ENCODE data around the gene DELE1.
A peak's percentile ranks its signal among the peaks of the same experiment; 100 is the strongest.

The DELE1 gene

GRCh38 chr5:141876628-141877355, 46.9 kb upstream of the DELE1 start:
- H3K4me3 ChIP-seq (ENCODE audit: low read depth, low read length) = no peak overlapping the region
- POLR2A ChIA-PET = no interaction called here

GRCh38 chr5:141877356-141878185, 46.1 kb upstream of the DELE1 start:
- ChIA-PET CTCF (interaction anchor here (0.8 to 12.8 kb wide), 39 partner anchors 9 to 285 kb away, joined by 3 to 567 read pairs (median 9); partner anchors contain the start of genes DELE1, PCDH12 and RNF14), POLR2A (no interaction called here)
- no peak for TF ChIP-seq CTCF (IDR thresholded peaks at IDR 0.05; ENCODE audit: insufficient read depth, low read length, missing control alignments)
- no peak for DNase-seq (ENCODE audit: low read depth, low spot score)
- peak overlapping the region; percentile 44 for H3K4me3 ChIP-seq (ENCODE audit: low read depth, low read length)

More at GRCh38 chr5:141876628-141877355, 46.9 kb upstream of the DELE1 start:
- DNase-seq (ENCODE audit: low read depth, low spot score) = no peak
- no peak for TF ChIP-seq CTCF (IDR thresholded peaks at IDR 0.05; ENCODE audit: insufficient read depth, low read length, missing control alignments)
- CTCF ChIA-PET = interaction anchor here (0.5 to 12.8 kb wide), 7 partner anchors 9 to 180 kb away, joined by 3 to 567 read pairs (median 24); no protein-coding TSS in a partner anchor

GRCh38 chr5:141878186-141878710, 45.4 kb upstream of the DELE1 start, which contains the start of gene PCDH1:
Gene PCDH1 (minus strand): TSS chr5:141878410. CDS start chr5:141878262, 148 bp downstream.
- TF ChIP-seq CTCF (IDR thresholded peaks at IDR 0.05; ENCODE audit: insufficient read depth, low read length, missing control alignments) = no peak
- ChIA-PET CTCF (interaction anchor here (0.7 to 12.8 kb wide), 53 partner anchors 7 to 286 kb away, joined by 3 to 567 read pairs (median 7); partner anchors contain the start of genes DELE1, DIAPH1, PCDH12 and RNF14), POLR2A (no interaction called here)
- H3K4me3 ChIP-seq (ENCODE audit: low read depth, low read length) = peak within 1 kb of the TSS; percentile 44
- no peak for DNase-seq (ENCODE audit: low read depth, low spot score)

- TF ChIP-seq CTCF (IDR thresholded peaks at IDR 0.05; ENCODE audit: insufficient read depth, low read length, missing control alignments) = peak; percentile 97
- ChIA-PET POLR2A (interaction anchor here (0.6 to 1.1 kb wide), 2 partner anchors 30 to 91 kb away, joined by 3 read pairs; no protein-coding TSS in a partner anchor), CTCF (interaction anchor here (0.6 to 12.8 kb wide), 70 partner anchors 8 to 287 kb away, joined by 3 to 567 read pairs (median 5); partner anchors contain the start of genes ARAP3, DELE1, DIAPH1 and PCDH12)
- H3K4me3 ChIP-seq (ENCODE audit: low read depth, low read length) = peak overlapping the region; percentile 19
- DNase-seq (ENCODE audit: low read depth, low spot score) = peak; percentile 17
Observed at GRCh38 chr5:141878711-141879425, 44.8 kb upstream of the DELE1 start.

GRCh38 chr5:141879426-141879759, 44.3 kb upstream of the DELE1 start:
- ChIA-PET CTCF (interaction anchor here (0.6 to 12.8 kb wide), 62 partner anchors 8 to 287 kb away, joined by 3 to 567 read pairs (median 6); partner anchors contain the start of genes ARAP3, DELE1, DIAPH1 and PCDH12), POLR2A (interaction anchor here (0.6 to 1.1 kb wide), 2 partner anchors 31 to 90 kb away, joined by 3 read pairs; no protein-coding TSS in a partner anchor)
- H3K4me3 ChIP-seq (ENCODE audit: low read depth, low read length) = no peak overlapping the region
- TF ChIP-seq CTCF (IDR thresholded peaks at IDR 0.05; ENCODE audit: insufficient read depth, low read length, missing control alignments) = no peak
- no peak for DNase-seq (ENCODE audit: low read depth, low spot score)
